ENCODE results near the gene PER1.

Gene PER1

DNA sequence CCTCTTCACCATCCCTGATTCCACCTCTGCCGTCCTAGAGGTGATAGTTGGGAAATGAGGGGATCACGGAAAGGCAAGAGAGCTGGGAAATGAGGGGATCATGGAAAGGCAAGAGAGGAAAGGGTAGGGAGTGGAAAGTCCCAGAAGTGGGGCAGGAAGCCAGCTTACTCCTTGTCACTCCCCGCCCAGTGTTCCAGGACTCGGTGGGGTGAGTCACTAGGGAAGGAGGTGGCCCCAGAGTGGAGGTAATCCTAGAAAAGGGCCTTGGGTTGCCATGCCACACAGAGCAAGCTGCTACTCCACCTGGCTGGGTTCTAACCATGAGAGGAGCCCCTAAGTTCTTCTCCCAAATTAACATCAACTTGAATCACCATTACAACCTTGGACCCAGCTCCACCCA lies 48.7 kb downstream of the PER1 start:
- no peak for DNase-seq (ENCODE audit: low spot score)
- no peak overlapping the region for H3K27ac Mint-ChIP-seq

DNA sequence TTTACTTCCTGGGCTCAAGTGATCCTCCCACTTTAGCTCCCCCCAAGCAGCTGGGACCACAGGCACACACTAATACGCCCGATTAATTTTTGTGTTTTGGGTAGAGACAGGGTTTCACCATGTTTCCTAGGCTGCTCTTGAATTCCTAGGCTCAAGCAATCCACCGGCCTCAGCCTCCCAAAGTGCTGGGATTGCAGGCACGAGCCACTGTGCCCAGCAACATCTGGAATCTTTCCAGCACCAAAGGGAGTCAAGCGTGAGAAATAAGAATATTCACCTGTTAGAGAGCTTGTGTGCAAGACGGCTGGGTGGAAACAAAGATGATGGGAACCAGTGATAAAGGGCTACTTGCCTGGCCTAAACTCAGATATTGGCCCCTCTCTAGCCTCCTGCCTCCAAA lies 50.5 kb downstream of the PER1 start:
- Mint-ChIP-seq H3K9me3 (no peaks in the 10 kb centered on the region), H3K36me3 (ENCODE audit: low read depth) (no peaks in the 10 kb centered on the region), H3K4me3 (no peak overlapping the region), H3K27ac (no peak overlapping the region), H3K4me1 (ENCODE audit: low read depth) (peaks cover 3% of the 10 kb centered on the region), H3K27me3 (ENCODE audit: low read depth) (peaks cover 14% of the 10 kb centered on the region)
- DNase-seq (ENCODE audit: low spot score) = no peak

More for the DNA sequence above, 48.7 kb downstream of the PER1 start:
- Mint-ChIP-seq H3K4me1 (ENCODE audit: low read depth) (peaks cover 3% of the 10 kb centered on the region), H3K27me3 (ENCODE audit: low read depth) (peaks cover 12% of the 10 kb centered on the region), H3K36me3 (ENCODE audit: low read depth) (no peaks in the 10 kb centered on the region), H3K4me3 (no peak overlapping the region), H3K9me3 (no peaks in the 10 kb centered on the region)

DNA sequence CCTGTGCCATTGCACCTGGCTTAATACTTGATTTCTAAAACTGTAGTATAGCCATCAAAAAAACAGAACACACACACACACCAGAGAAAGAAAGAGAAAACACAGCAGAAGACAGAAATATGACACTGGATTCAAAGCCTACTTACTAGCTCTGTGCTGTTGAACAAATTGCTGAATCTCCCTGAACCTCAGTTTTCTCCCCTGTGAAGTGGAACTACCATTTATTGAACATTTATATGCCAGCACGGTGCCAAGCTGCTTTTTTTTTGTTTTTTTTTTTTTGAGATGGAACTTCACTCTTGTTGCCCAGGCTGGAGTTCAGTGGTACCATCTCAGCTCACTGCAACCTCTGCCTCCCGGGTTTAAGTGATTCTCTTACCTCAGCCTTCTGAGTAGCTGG lies 51.4 kb downstream of the PER1 start:
- no peaks in the 10 kb centered on the region for H3K4me1 Mint-ChIP-seq (ENCODE audit: low read depth)
- no peaks in the 10 kb centered on the region for H3K9me3 Mint-ChIP-seq
- no peak for DNase-seq (ENCODE audit: low spot score)
- H3K4me3 Mint-ChIP-seq = no peak overlapping the region
- H3K27ac Mint-ChIP-seq = no peak overlapping the region
- peaks cover 20% of the 10 kb centered on the region for H3K27me3 Mint-ChIP-seq (ENCODE audit: low read depth)
- H3K36me3 Mint-ChIP-seq (ENCODE audit: low read depth) = no peaks in the 10 kb centered on the region

DNA sequence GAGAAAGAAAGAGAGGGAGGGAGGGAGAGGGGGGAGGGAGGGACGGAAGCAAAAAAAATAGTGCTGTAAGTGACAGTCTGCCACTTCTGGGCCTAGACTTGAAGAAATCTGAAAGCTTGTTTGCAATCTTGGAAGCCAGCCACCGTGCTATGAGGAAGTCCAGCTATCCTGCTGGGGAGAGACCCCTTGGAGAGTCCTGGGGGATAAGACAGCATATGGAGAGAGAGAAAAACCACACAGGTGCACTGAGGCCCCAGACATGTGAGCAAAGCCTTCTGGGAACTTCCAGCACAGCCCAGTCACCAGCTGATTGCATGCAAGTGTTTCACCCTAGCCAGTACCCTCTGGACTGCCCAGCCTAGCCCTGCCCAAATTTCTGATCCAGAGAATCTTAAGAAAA lies 52.1 kb downstream of the PER1 start:
- Mint-ChIP-seq H3K9me3 (no peaks in the 10 kb centered on the region), H3K27me3 (ENCODE audit: low read depth) (peaks cover 18% of the 10 kb centered on the region), H3K36me3 (ENCODE audit: low read depth) (no peaks in the 10 kb centered on the region), H3K4me3 (no peak overlapping the region), H3K4me1 (ENCODE audit: low read depth) (peaks cover 2% of the 10 kb centered on the region), H3K27ac (no peak overlapping the region)
- no peak for DNase-seq (ENCODE audit: low spot score)

DNA sequence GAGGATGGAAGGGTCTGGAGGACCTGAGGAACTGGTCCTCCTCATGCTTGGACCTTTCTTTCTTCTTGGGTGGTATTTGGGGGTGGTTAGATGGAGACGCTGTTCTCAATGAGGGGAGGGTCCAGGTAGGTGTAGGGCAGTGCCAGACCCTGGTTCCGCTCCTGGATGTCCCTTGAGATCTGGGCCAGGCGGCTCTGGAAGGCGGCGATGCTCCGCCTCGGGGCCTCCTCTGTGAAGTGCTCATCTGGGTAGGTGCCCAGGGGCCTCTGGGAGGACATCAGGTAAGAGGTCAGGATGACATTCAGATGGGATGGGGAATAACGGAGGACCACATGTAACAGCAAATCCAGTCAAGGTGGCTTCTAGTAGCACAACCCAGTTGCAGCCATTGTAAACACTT lies 55.7 kb downstream of the PER1 start:
- no peak overlapping the region for H3K4me3 Mint-ChIP-seq
- no peaks in the 10 kb centered on the region for H3K36me3 Mint-ChIP-seq (ENCODE audit: low read depth)
- no peak for DNase-seq (ENCODE audit: low spot score)
- H3K27me3 Mint-ChIP-seq (ENCODE audit: low read depth) = peaks cover 26% of the 10 kb centered on the region
- peaks cover 14% of the 10 kb centered on the region for H3K4me1 Mint-ChIP-seq (ENCODE audit: low read depth)
- H3K9me3 Mint-ChIP-seq = no peaks in the 10 kb centered on the region
- H3K27ac Mint-ChIP-seq = no peak overlapping the region

DNA sequence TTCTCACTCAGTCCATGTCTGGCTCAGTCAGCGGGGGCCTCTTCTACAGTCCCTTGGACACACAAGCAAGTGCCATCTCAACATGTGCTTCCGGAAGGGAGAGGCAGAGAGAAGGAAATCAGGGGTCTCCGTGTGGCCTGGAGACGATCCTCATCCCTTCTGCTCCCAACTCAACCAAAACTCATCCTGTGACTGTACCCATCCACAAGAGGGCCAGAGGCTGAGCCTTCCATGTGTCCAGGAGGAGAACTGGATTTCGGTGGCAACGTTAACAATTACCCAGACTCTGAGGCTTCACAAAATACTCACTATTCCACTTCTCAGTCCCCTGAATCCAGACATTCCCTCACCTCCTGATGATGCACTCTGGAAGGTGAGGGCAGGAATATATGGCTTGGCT lies 56.8 kb downstream of the PER1 start:
- Mint-ChIP-seq H3K27me3 (ENCODE audit: low read depth) (peaks cover 35% of the 10 kb centered on the region), H3K9me3 (no peaks in the 10 kb centered on the region), H3K4me3 (peak overlapping the region; percentile 7), H3K27ac (no peak overlapping the region), H3K36me3 (ENCODE audit: low read depth) (no peaks in the 10 kb centered on the region), H3K4me1 (ENCODE audit: low read depth) (peaks cover 14% of the 10 kb centered on the region)
- no peak for DNase-seq (ENCODE audit: low spot score)

DNA sequence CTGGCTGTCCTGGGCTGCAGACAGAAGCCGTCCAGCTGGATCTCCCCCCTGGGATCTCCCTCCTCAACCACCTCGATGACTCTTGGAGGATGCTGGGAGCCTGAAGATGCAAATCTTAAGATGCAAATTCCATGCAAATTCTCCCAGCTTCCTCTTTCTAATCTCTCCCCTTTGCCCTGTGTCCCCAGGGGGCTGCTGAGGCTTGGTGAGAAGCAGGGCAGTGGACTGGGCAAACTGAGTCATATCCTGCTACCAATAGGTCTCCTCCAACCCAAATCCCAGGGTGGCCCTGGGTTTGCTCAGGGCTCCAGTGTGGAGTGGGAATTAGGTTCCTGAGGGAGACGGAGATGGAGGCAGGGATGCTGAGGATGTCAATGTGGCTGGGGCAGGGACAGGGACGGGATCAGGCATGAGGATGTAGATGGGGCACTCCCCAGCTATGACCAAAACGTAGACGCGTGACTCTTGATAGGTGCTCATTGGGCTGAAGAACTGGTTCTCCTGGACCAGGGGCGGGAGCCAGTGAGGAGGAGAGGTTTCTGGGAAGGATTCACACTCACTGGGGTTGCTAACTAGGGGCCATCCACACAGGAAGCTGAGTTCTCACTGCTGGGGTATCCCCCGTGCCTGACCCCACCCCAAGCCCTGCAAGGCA lies 61.0 kb downstream of the PER1 start:
- Mint-ChIP-seq H3K4me1 (ENCODE audit: low read depth) (peaks cover 14% of the 10 kb centered on the region), H3K27ac (no peak overlapping the region), H3K27me3 (ENCODE audit: low read depth) (peaks cover 32% of the 10 kb centered on the region)

More for the DNA sequence above, 61.0 kb downstream of the PER1 start:
- no peaks in the 10 kb centered on the region for H3K36me3 Mint-ChIP-seq (ENCODE audit: low read depth)
- H3K4me3 Mint-ChIP-seq = no peak overlapping the region
- no peaks in the 10 kb centered on the region for H3K9me3 Mint-ChIP-seq
- DNase-seq (ENCODE audit: low spot score) = no peak
